ENCODE measurements around the gene UBL3. TPM values are rescaled to one million over a fixed set of nuclear protein-coding genes. Genes with fewer than 3 reads are reported as not detected.

UBL3 gene
- total RNA-seq, 1 donor from 2014 or later = 39.6 TPM

GRCh38 chr13:29786698-29787097, 63.7 kb downstream of the UBL3 start:
- ATAC-seq (no peak), DNase-seq (ENCODE audit: low spot score) (no peak)
- intact Hi-C loops (cut with DNase I) = no loop called here

GRCh38 chr13:29785978-29786377, 64.4 kb downstream of the UBL3 start:
- DNase-seq (ENCODE audit: low spot score) (no peak), ATAC-seq (no peak)
- intact Hi-C loops (cut with DNase I) = no loop called here

GRCh38 chr13:29782798-29783197, 67.6 kb downstream of the UBL3 start:
- no peak for ATAC-seq
- no peak for DNase-seq (ENCODE audit: low spot score)
- intact Hi-C loops (cut with DNase I) = no loop called here

GRCh38 chr13:29774830-29775229, 75.6 kb downstream of the UBL3 start:
- ATAC-seq (no peak), DNase-seq (ENCODE audit: low spot score) (no peak)
- intact Hi-C loops (cut with DNase I) = no loop called here

GRCh38 chr13:29771247-29771646, 79.2 kb downstream of the UBL3 start:
- intact Hi-C loops (cut with DNase I) = no loop called here
- DNase-seq (ENCODE audit: low spot score) = no peak
- no peak for ATAC-seq

- ATAC-seq (peak; percentile 80), DNase-seq (ENCODE audit: low spot score) (no peak)
- intact Hi-C loops (cut with DNase I) = no loop called here
Measured at GRCh38 chr13:29767006-29767405, 83.4 kb downstream of the UBL3 start.

GRCh38 chr13:29763436-29764180, 86.8 kb downstream of the UBL3 start:
- DNase-seq (ENCODE audit: low spot score) = no peak
- intact Hi-C loops (cut with DNase I) = no loop called here

GRCh38 chr13:29761815-29762214, 88.6 kb downstream of the UBL3 start:
- intact Hi-C loops (cut with DNase I) = no loop called here
- DNase-seq (ENCODE audit: low spot score) (no peak), ATAC-seq (no peak)

More at GRCh38 chr13:29763436-29764180, 86.8 kb downstream of the UBL3 start:
- ATAC-seq = peak; percentile 49

GRCh38 chr13:29761160-29761559, 89.3 kb downstream of the UBL3 start:
- DNase-seq (ENCODE audit: low spot score) (no peak), ATAC-seq (no peak)
- intact Hi-C loops (cut with DNase I) = no loop called here

GRCh38 chr13:29760544-29760943, 89.9 kb downstream of the UBL3 start:
- no peak for DNase-seq (ENCODE audit: low spot score)
- intact Hi-C loops (cut with DNase I) = no loop called here
- no peak for ATAC-seq

GRCh38 chr13:29758531-29759114, 91.8 kb downstream of the UBL3 start:
- DNase-seq (ENCODE audit: low spot score) (no peak), ATAC-seq (peak; percentile 46)
- intact Hi-C loops (cut with DNase I) = no loop called here

GRCh38 chr13:29756506-29756905, 93.9 kb downstream of the UBL3 start:
- DNase-seq (ENCODE audit: low spot score) = no peak

GRCh38 chr13:29754473-29754806, 96.0 kb downstream of the UBL3 start:
- ATAC-seq = no peak
- intact Hi-C loops (cut with DNase I) = no loop called here
- DNase-seq (ENCODE audit: low spot score) = no peak

More at GRCh38 chr13:29756506-29756905, 93.9 kb downstream of the UBL3 start:
- intact Hi-C loops (cut with DNase I) = no loop called here
- no peak for ATAC-seq

GRCh38 chr13:29753618-29754472, 96.6 kb downstream of the UBL3 start:
- intact Hi-C loops (cut with DNase I) = no loop called here
- ATAC-seq (no peak), DNase-seq (ENCODE audit: low spot score) (no peak)

- no peak for ATAC-seq
- DNase-seq (ENCODE audit: low spot score) = no peak
- intact Hi-C loops (cut with DNase I) = no loop called here
Measured at GRCh38 chr13:29752175-29752574, 98.2 kb downstream of the UBL3 start.

- DNase-seq (ENCODE audit: low spot score) (no peak), ATAC-seq (no peak)
- intact Hi-C loops (cut with DNase I) = no loop called here
Measured at GRCh38 chr13:29750183-29750530, 100.3 kb downstream of the UBL3 start.

- intact Hi-C loops (cut with DNase I) = no loop called here
- no peak for DNase-seq (ENCODE audit: low spot score)
- peak; percentile 51 for ATAC-seq
Measured at GRCh38 chr13:29749401-29750182, 100.8 kb downstream of the UBL3 start.

GRCh38 chr13:29748097-29748496, 102.3 kb downstream of the UBL3 start:
- ATAC-seq (no peak), DNase-seq (ENCODE audit: low spot score) (no peak)
- intact Hi-C loops (cut with DNase I) = no loop called here

- DNase-seq (ENCODE audit: low spot score) (no peak), ATAC-seq (no peak)
- intact Hi-C loops (cut with DNase I) = no loop called here
Measured at GRCh38 chr13:29746148-29746677, 104.2 kb downstream of the UBL3 start.

All from sciatic nerve (tissue), 2 donors.